H1 (cell line): ENCODE measurements around the gene NEDD9. TPM values are rescaled to one million over a fixed set of nuclear protein-coding genes. Genes with fewer than 3 reads are reported as not detected.

Source experiments
- PHF8 ChIP-seq: fragments of 200-600 bp; sonication (generic); conservative IDR thresholded peaks from 2 replicates; pipeline ENCODE4 v1.7.1; 2012; ENCODE audit warnings: low read depth, mild to moderate bottlenecking, inconsistent platforms, low read length, moderate library complexity
- TAF1 ChIP-seq: IDR thresholded peaks from 2 replicates; pipeline ENCODE4 v1.6.1; 2011; ENCODE audit warnings: mild to moderate bottlenecking, low read depth, low read length
- polyA plus RNA-seq, 7 experiments: library from polyadenylated mRNA; depleted of rRNA in 3 of 7; stranded (reverse) in 5 of 7; unstranded in 2 of 7; fragments of >200 nt in 5 of 7; fragments of 200-250 nt in 2 of 7; gene quantifications; 1 replicate in 5 of 7; 2 replicates in 1 of 7; 4 replicates in 1 of 7; pipeline versions ENCODE4 v1.2.1 to v1.2.3, GENCODE V29; 2011 to 2013; ENCODE audit warnings: missing spikeins in 2 of 7, mixed read lengths in 2 of 7
- total RNA-seq: library from RNA; stranded (reverse); fragmentation: NEBNext Ultra II Directional; extraction: Animal tissue kit (Norgen Biotek cat#: 25700); gene quantifications from 2 replicates; pipeline ENCODE4 v1.2.1, GENCODE V29; 2021

Gene NEDD9
- total and polyA plus RNA-seq, 2 of the 8 experiments (the other 6 are each of a cell fraction or from before 2014, with no cell fraction given) = 3.6 to 12.0 TPM

GRCh38 chr6:11228935-11229654 lies 3.4 kb downstream of the NEDD9 start (continued):
- TF ChIP-seq TAF1 = peak; percentile 31; the same call in 1 of the 2 replicates
- no peak for TF ChIP-seq PHF8
